Measurements from ENCODE around the gene SMIM41.

DNA sequence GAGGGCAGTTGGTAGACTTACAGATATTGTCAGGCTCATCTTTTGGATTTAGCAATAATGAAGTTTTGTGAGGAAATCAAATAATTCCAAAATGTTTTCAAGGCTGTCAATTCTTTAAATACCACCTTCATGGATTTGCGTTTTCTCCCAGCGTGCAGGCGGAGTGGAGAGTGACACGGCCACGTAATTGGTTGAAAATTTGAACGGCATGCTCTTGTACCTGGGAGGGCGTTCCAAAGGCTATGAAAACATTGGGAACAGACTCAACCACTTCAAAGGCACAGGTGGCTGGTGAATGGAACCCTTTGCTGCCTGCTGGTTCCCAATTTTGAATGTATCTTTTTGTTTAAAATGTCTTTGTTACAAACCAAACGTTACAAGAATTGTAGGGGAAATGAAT is 12.4 kb downstream of the SMIM41 start:
- TF ChIP-seq, protein P1, sequence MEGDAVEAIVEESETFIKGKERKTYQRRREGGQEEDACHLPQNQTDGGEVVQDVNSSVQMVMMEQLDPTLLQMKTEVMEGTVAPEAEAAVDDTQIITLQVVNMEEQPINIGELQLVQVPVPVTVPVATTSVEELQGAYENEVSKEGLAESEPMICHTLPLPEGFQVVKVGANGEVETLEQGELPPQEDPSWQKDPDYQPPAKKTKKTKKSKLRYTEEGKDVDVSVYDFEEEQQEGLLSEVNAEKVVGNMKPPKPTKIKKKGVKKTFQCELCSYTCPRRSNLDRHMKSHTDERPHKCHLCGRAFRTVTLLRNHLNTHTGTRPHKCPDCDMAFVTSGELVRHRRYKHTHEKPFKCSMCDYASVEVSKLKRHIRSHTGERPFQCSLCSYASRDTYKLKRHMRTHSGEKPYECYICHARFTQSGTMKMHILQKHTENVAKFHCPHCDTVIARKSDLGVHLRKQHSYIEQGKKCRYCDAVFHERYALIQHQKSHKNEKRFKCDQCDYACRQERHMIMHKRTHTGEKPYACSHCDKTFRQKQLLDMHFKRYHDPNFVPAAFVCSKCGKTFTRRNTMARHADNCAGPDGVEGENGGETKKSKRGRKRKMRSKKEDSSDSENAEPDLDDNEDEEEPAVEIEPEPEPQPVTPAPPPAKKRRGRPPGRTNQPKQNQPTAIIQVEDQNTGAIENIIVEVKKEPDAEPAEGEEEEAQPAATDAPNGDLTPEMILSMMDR (IDR thresholded peaks at IDR 0.05): no peak
- TF ChIP-seq SIN3A (IDR thresholded peaks at IDR 0.05; ENCODE audit: borderline replicate concordance, insufficient read depth, low read depth, low read length): no peak
- no peak for TF ChIP-seq POLR2AphosphoS5 (IDR thresholded peaks at IDR 0.05; ENCODE audit: low read depth, low read length)
- TF ChIP-seq, protein P2, sequence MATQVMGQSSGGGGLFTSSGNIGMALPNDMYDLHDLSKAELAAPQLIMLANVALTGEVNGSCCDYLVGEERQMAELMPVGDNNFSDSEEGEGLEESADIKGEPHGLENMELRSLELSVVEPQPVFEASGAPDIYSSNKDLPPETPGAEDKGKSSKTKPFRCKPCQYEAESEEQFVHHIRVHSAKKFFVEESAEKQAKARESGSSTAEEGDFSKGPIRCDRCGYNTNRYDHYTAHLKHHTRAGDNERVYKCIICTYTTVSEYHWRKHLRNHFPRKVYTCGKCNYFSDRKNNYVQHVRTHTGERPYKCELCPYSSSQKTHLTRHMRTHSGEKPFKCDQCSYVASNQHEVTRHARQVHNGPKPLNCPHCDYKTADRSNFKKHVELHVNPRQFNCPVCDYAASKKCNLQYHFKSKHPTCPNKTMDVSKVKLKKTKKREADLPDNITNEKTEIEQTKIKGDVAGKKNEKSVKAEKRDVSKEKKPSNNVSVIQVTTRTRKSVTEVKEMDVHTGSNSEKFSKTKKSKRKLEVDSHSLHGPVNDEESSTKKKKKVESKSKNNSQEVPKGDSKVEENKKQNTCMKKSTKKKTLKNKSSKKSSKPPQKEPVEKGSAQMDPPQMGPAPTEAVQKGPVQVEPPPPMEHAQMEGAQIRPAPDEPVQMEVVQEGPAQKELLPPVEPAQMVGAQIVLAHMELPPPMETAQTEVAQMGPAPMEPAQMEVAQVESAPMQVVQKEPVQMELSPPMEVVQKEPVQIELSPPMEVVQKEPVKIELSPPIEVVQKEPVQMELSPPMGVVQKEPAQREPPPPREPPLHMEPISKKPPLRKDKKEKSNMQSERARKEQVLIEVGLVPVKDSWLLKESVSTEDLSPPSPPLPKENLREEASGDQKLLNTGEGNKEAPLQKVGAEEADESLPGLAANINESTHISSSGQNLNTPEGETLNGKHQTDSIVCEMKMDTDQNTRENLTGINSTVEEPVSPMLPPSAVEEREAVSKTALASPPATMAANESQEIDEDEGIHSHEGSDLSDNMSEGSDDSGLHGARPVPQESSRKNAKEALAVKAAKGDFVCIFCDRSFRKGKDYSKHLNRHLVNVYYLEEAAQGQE (IDR thresholded peaks at IDR 0.05; ENCODE audit: insufficient read depth in 1 of 2, low read depth in 2 of 2, low read length in 1 of 2): no peak

Measured in Panc1 (cell line).